Heart left ventricle (tissue), 16 donors: ENCODE data around the gene PIGC. TPM values are rescaled to one million over a fixed set of nuclear protein-coding genes. Genes with fewer than 3 reads are reported as not detected.

Source experiments
- ATAC-seq, 4 donors: fragments of 200-7000 bp; cut with Tn5 transposase; one replicate each; pipeline ENCODE4 v1.9.1; 2020 to 2022; ENCODE audit warnings: moderate library complexity in 4 of 4, mild to moderate bottlenecking in 3 of 4, moderate number of reproducible peaks in 1 of 4
- DNase-seq, 5 donors: peaks; one replicate each; pipeline ENCODE4 v3.0.0-alpha.2; 2020
- H3K27ac ChIP-seq, 12 donors: fragments of 200-600 bp; sonication (generic) in 4 of 12; one replicate each; pipeline versions ENCODE4 v1.5.0 to v1.8.0; 2016 to 2022; ENCODE audit warnings: mild to moderate bottlenecking in 2 of 12
- H3K27me3 ChIP-seq, 9 donors: fragments of 200-600 bp; sonication (generic) in 2 of 9; one replicate each; pipeline versions ENCODE4 v1.5.1 to v1.8.0; 2016 to 2022; ENCODE audit warnings: mild to moderate bottlenecking in 3 of 9
- H3K36me3 ChIP-seq, 9 donors: fragments of 200-600 bp; sonication (generic) in 2 of 9; one replicate each; pipeline versions ENCODE4 v1.5.0 to v1.8.0; 2018 to 2022; ENCODE audit warnings: mild to moderate bottlenecking in 2 of 9
- H3K4me1 ChIP-seq, 12 donors: fragments of 200-600 bp; sonication (generic) in 4 of 12; one replicate each; pipeline versions ENCODE4 v1.5.0 to v1.8.0; 2016 to 2022; ENCODE audit warnings: mild to moderate bottlenecking in 3 of 12
- H3K4me3 ChIP-seq, 12 donors: fragments of 200-600 bp; sonication (generic) in 4 of 12; one replicate each; pipeline versions ENCODE4 v1.5.0 to v1.8.0; 2017 to 2022; ENCODE audit warnings: mild to moderate bottlenecking in 9 of 12, moderate library complexity in 4 of 12
- H3K9me3 ChIP-seq, 12 donors: fragments of 200-600 bp; sonication (generic) in 4 of 12; one replicate each; pipeline versions ENCODE4 v1.5.0 to v1.8.0; 2016 to 2022; ENCODE audit warnings: mild to moderate bottlenecking in 1 of 12
- POLR2A ChIP-seq, 2 donors: fragments of 450-650 bp; IDR thresholded peaks; one replicate each; pipeline ENCODE4 v1.6.1; 2017; ENCODE audit warnings: antibody characterized with exemption in 2 of 2, mild to moderate bottlenecking in 2 of 2, moderate library complexity in 2 of 2
- WGBS, 4 donors: extraction: QIAGEN DNeasy Blood & Tissue Kit in 2 of 4; methylation state at CpG; one replicate each; pipeline versions ENCODE4 v1.1.5 to v1.1.7; 2013 to 2018; 5-methylcytosine and 5-hydroxymethylcytosine counted together
- intact Hi-C, 10 donors: fragments of 100-400 bp; cut with DNase I; formaldehyde crosslinking; loops; one replicate each; pipeline versions ENCODE4 v1.11.1 to v1.14.2; 2022
- polyA plus RNA-seq, 2 donors: library from polyadenylated mRNA; stranded (reverse); fragments of 200-250 nt; gene quantifications; one replicate each; pipeline ENCODE4 v1.2.3, GENCODE V29; 2013
- total RNA-seq, 9 donors: library from RNA; depleted of rRNA in 2 of 9; stranded (reverse); fragments of >200 nt in 2 of 9; fragmentation: NEBNext Ultra II Directional in 3 of 9; extraction: Animal tissue kit (Norgen Biotek cat#: 25700) in 3 of 9; gene quantifications; one replicate each; pipeline versions ENCODE4 v1.1.0 to v1.2.4, GENCODE V29; 2016 to 2023
- TF ChIP-seq, protein P1 (sequence below), 12 donors: fragments of 200-600 bp; sonication (generic) in 4 of 12; IDR thresholded peaks; one replicate each; pipeline versions ENCODE4 v1.5.0 to v1.8.0; 2018 to 2022; ENCODE audit warnings: antibody characterized with exemption in 12 of 12, mild to moderate bottlenecking in 5 of 12
- donor health status: ischemic (EF 13 %, LVEDD 7.1; RV severe dilation, severe dysfunction).
- donor health status: healthy with polysubstance abuse.
- donor health status: DM: no; HTN: yes; CAD: no.
- donor health status: DM: no; HTN: no; CAD: no.
- donor health status: ischemic (EF 25% LVEDD 6.9; RV normal size, moderate dysfunction).
- donor health status: ischemic (EF 25% LVEDD 5.7; RV mildly dilated, moderate dysfunction).
- donor health status: healthy.
- donor health status: DM: yes; HTN: yes; CAD: no.
- donor health status: ischemic (EF 35%, LVEDD 5.7; RV mildly dilated, moderate dysfunction).
- donor health status: nonischemic (EF 11% LVEDD 7.7; RV severe dilation, severe dysfunction).
- donor health status: DM: yes; HTN: yes; CAD: no.
- donor health status: PGD.
- donor health status: ischemic (EF 29% LVEDD 5.4; RV normal size, mild dysfunction).
- donor health status: nonischemic (EF 23%, LVEDD 6.1; RV moderate dilation, normal function).

The PIGC gene
- total and polyA plus RNA-seq, 11 donors = 12.3 to 22.9 (median 15.7) TPM

DNA sequence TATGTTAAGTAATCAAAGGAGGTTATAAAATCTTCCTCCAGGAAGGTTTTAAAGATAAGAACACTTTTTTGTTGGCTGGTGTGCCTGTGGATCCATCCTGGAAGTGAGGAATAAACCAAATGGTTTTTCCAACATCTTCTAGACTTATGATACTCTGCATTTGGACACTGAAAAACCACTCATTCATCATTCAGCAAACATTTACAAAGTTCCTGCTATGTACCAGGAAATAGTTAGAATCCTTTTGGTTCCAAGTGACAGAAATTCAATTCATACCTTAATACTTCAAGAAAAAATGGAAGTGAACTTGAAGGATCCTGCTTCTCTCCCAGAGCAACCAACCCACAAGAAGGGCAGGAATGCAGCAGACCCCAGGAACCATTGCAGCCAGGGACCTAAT lies 39.6 kb upstream of the PIGC start:
- no peak for TF ChIP-seq POLR2A (IDR thresholded peaks at IDR 0.05)
- intact Hi-C loops = no loop called here
- Histone ChIP-seq H3K27ac (no peak overlapping the region), H3K27me3 (peaks cover 0 to 8% (median 0%) of the 10 kb centered on the region in 9 donors), H3K36me3 (no peaks in the 10 kb centered on the region), H3K9me3 (no peaks in the 10 kb centered on the region), H3K4me3 (no peak overlapping the region), H3K4me1 (peaks cover 0 to 11% (median 0%) of the 10 kb centered on the region in 12 donors)
- DNase-seq = no peak
- no peak for ATAC-seq

DNA sequence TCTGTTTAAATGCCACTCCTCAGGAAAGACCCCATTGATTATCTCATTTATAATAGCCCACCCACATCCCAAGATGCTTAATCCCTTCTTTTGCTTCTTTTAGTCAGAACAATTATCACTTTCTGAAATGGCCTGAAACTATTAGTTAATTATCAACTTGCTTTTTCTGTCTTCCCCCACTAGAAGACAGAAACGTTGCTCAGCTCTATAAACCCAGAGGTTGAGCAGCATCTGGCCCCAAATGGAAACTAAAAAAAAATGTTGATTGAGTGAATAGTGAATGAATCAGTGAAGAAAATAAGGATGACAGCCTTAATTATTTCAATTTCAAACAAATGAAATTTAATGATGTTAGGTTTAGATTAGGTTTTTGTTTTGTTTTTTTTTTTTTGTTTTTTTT lies 38.2 kb upstream of the PIGC start:
- Histone ChIP-seq H3K9me3 (no peaks in the 10 kb centered on the region), H3K4me1 (peaks cover 0 to 3% (median 0%) of the 10 kb centered on the region in 12 donors), H3K27ac (no peak overlapping the region), H3K4me3 (no peak overlapping the region), H3K27me3 (peaks cover 0 to 4% (median 0%) of the 10 kb centered on the region in 9 donors), H3K36me3 (no peaks in the 10 kb centered on the region)
- 0 to 35% (median 3%) methylated on average over 1 of the region's 1 CpG for WGBS, 4 donors
- DNase-seq (no peak), ATAC-seq (no peak)
- TF ChIP-seq, protein P1, sequence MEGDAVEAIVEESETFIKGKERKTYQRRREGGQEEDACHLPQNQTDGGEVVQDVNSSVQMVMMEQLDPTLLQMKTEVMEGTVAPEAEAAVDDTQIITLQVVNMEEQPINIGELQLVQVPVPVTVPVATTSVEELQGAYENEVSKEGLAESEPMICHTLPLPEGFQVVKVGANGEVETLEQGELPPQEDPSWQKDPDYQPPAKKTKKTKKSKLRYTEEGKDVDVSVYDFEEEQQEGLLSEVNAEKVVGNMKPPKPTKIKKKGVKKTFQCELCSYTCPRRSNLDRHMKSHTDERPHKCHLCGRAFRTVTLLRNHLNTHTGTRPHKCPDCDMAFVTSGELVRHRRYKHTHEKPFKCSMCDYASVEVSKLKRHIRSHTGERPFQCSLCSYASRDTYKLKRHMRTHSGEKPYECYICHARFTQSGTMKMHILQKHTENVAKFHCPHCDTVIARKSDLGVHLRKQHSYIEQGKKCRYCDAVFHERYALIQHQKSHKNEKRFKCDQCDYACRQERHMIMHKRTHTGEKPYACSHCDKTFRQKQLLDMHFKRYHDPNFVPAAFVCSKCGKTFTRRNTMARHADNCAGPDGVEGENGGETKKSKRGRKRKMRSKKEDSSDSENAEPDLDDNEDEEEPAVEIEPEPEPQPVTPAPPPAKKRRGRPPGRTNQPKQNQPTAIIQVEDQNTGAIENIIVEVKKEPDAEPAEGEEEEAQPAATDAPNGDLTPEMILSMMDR (IDR thresholded peaks at IDR 0.05) = no peak
- no peak for TF ChIP-seq POLR2A (IDR thresholded peaks at IDR 0.05)
- intact Hi-C loops = no loop called here

DNA sequence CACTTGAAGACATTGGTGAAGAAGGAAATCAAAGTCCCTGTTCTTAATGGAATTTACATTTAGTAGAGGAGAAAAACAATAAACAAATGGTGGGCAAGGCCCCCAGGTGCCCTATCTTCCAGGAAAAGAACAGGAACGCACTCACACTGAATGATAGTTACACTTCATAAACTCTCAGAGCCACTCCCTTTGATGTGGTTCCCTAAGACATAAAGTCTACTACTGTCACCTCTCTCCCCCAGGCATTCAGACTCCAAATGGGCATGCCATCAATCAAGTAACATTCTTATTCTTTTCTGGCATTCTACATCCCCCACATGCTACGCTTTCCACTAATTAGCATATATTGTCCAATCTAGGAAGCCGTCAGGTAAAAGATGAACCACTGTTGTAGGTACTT lies 36.6 kb upstream of the PIGC start:
- TF ChIP-seq, protein P1 (IDR thresholded peaks at IDR 0.05) = no peak
- TF ChIP-seq POLR2A (IDR thresholded peaks at IDR 0.05) = no peak
- Histone ChIP-seq H3K27me3 (peaks cover 0 to 4% (median 0%) of the 10 kb centered on the region in 9 donors), H3K36me3 (no peaks in the 10 kb centered on the region), H3K4me1 (no peaks in the 10 kb centered on the region), H3K4me3 (no peak overlapping the region), H3K27ac (no peak overlapping the region), H3K9me3 (no peaks in the 10 kb centered on the region)
- no peak for DNase-seq
- WGBS, 4 donors = 85 to 95% (median 89%) methylated on average over 3 of the region's 3 CpGs
- intact Hi-C loops = no loop called here
- no peak for ATAC-seq

DNA sequence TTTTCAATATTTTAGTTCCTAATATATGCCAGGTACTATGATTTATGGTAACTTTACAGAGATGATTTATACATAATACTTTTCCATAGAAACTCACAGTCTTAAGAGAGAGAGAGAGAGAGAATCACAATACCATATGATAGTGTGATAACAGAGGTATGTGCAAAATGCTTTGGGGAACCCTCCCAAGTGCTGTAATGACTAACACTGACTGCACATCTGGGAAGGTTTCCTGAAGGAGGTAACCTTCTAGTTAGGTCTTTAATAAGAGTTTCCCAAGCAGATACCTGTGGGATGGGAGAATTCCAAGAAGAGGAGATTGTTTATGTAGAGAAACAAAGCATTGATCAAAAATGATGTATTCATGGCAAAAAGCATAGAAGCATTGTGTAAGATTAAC lies 34.6 kb upstream of the PIGC start:
- Histone ChIP-seq H3K36me3 (no peaks in the 10 kb centered on the region), H3K27me3 (peaks cover 0 to 4% (median 0%) of the 10 kb centered on the region in 9 donors), H3K4me3 (no peak overlapping the region), H3K9me3 (no peaks in the 10 kb centered on the region), H3K27ac (no peak overlapping the region), H3K4me1 (peaks cover 0 to 8% (median 0%) of the 10 kb centered on the region in 12 donors)
- intact Hi-C loops = no loop called here
- TF ChIP-seq POLR2A (IDR thresholded peaks at IDR 0.05) = no peak
- TF ChIP-seq, protein P1 (IDR thresholded peaks at IDR 0.05) = no peak
- ATAC-seq (no peak), DNase-seq (no peak)

DNA sequence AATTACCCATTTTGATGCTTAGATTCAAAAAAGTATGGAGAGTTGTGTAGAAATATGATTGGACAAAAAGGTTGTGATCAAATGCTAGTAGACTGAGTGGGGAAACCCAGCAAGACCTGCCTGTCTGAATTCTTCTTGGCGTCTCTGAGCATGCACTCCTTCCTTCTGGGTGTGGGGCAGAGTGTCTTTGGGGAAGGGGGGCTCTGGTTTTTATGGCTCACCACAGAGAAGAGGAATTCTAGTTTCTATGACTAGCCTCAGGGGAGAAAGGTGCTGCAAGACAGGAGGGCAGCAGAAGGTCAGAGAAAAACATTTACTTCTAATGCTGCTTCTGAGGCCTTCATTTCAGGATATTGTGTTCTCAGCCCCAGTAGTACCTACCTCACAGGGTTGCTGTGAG lies 33.9 kb upstream of the PIGC start:
- TF ChIP-seq, protein P1 (IDR thresholded peaks at IDR 0.05) = no peak
- no peak for TF ChIP-seq POLR2A (IDR thresholded peaks at IDR 0.05)
- DNase-seq (no peak), ATAC-seq (no peak)
- Histone ChIP-seq H3K36me3 (no peaks in the 10 kb centered on the region), H3K4me3 (no peak overlapping the region), H3K4me1 (peaks cover 0 to 10% (median 0%) of the 10 kb centered on the region in 12 donors), H3K27ac (no peak overlapping the region), H3K27me3 (peaks cover 0 to 3% (median 0%) of the 10 kb centered on the region in 9 donors), H3K9me3 (no peaks in the 10 kb centered on the region)
- intact Hi-C loops = no loop called here
- 91 to 97% (median 94%) methylated on average over 1 of the region's 1 CpG for WGBS, 4 donors
